HG03432 (cell line): ENCODE measurements around the gene KCTD14.
"Not testable (repeated sequence)": the region's sequence is repeated elsewhere in the genome, so short reads cannot be mapped to it uniquely, and the experiment has no call there.

Source experiments
- ATAC-seq: cut with Tn5 transposase; IDR thresholded peaks from one replicate; pipeline ENCODE4 v1.9.1; 2021; ENCODE audit warnings: mild to moderate bottlenecking, moderate library complexity; ENCODE audit not compliant: unreplicated experiment

KCTD14 gene, protein sequence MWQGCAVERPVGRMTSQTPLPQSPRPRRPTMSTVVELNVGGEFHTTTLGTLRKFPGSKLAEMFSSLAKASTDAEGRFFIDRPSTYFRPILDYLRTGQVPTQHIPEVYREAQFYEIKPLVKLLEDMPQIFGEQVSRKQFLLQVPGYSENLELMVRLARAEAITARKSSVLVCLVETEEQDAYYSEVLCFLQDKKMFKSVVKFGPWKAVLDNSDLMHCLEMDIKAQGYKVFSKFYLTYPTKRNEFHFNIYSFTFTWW

DNA sequence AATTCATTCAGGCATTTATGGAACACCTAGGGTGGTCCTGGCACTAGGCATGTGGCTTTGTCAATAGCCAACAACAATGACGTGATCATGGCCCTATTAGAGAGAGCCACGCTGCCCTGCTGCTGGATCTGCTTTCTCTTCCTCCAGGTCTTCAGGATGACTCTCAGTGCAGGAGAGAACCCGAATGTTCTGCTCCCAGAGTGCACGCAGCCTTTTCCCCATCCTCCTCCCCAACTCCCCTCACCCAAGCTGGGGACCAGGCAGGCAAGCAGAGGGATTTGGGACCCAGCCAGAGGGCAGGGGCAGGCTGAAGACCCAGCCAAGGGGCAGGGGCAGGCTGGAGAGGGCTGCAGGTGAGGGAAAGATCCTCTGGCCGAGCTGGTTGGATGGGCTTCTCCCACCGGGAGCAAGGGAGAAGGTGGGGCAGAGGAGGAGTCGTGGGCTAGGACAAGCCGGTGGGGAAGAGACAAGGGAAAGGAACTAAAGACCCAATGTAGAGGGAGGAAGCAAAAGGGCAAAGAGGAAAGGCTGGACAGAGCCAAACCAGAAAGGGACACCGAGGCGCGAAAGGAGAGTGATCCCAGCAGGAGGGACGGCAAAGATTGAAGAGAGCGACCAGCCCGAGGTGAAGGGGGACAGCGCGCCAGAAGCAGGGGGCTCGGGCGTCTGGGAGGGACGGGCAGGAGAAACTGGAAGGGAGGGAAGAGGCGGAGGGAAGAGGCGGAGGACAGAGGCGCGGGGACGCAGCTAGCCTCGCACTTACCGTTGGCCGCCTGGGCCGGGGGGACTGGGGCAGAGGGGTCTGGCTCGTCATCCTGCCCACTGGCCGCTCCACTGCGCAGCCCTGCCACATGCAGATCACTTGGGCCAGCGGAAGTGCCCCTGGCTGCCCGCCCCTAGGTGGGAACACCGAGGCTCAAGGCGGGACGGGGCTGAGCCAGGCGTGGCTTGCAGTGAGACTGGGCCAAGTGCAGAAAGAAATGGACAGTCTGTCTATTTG, at the start of gene KCTD14:
Gene KCTD14, minus strand, starts transcription at position 880 of the 1,000 bp plus-strand sequence. Its CDS starts 27 bp downstream, at position 853.
- ATAC-seq = no peak

DNA sequence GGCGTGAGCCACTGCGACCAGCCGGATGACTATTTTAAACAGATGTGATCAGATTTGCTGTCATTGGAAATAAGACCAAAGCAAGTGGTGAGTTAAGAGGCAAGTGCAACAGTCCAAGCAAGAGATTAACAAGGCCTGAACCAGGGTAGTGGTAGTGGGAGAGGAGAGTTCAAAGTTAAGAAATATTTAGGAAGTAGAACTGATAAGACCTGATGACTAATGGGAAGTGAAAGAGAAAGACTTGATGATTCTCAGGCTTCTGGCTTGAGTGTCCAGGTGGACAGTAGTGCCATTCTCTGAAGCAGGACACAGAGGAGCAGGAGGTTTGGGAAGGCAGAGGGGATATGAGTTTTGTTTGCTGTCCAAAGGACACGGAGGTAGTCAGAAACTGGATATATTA, 49.4 kb upstream of the KCTD14 start:
- ATAC-seq = no peak

DNA sequence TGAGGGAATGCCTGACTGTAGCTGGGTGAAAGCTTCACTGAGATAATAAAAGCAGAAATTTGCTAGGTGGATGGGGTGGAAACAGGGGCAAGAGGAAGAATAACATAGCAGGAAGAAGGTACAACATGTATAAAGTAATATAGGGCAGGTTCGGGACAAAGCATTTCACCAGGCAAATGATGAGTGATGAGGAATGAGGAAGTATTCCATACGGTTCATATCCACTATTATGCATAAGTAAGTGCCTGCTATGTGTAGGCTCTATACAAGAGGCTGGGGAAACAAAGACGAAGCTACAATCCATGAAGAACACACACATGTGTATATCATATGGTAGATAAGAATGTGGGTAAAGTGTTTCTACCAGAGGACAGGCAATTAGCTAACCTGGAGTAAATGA, 48.6 kb upstream of the KCTD14 start:
- no peak for ATAC-seq

DNA sequence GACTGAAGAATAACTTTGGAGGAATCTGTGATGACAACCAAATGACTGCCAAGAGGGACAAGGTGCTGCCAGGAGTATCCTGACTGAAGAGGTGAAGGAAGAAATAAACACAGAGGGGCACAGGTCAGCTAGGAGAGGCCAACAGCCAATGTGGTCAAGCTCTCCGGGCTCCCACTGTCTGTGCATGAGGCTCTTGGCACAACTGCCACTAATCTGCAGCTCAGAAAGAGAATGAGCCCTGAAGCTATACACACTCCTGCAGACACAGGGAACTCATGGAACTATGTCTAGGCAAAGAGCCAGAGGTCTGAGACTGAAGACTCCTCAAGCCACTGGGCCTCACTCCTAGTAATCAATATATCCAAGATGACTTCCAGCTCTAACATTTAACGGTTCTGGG, 47.5 kb upstream of the KCTD14 start:
- no peak for ATAC-seq

DNA sequence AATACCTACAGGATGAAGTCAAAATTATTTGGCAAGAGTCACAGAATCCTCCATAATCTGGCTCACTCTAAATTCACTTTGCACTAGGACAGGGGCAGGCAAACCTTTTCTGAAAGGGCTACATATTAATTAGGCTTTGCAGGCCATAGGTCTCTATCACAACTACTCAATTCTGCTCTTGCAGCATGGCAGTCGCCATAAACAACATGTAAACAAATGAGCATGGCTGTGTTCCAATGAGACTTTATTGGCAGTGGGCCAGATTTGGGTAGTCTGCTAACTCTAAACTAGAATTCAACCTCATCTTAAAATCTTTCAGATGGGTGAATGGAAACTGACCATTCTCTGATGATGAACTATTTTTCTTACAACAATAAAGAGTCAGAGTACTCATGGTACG, 46.4 kb upstream of the KCTD14 start:
- ATAC-seq = no peak

DNA sequence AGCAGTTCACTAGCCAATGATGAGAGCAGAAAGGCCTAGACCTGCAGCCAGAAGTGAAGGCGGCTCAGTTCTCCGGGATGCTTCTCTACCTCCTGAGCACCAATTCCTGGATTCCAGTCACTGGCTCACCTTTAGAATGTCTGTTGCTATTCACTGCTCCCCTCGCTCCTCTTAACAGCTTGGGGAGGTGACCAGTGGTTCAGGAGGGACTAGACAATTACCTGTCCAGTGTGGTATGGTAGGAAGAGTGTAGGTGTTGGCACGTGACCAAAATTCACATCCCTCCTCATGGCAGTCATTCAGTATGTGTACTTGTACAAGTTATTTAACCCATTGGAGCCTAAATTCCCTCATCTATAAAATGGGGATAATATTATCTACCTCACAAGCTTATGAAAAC, 44.6 kb upstream of the KCTD14 start:
- no peak for ATAC-seq

DNA sequence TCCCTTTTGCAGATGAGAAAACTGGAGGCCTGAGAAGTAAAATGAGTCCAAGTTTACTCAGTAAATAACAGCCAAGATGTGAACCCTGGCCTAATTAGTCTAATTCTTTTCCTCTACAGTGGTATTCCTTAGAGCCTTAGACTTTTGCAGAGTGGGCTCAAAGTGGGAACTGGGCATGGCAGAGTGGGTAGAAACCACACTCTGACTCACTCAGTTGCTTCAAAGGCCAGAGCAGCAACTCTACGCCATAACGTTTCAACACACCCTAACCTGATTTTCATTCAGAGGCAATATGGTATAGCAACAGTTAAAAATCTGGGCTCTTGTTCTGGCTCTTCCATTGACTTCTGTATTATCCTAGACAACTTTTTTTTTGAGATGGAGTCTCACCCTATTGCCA, 43.4 kb upstream of the KCTD14 start:
- no peak for ATAC-seq

DNA sequence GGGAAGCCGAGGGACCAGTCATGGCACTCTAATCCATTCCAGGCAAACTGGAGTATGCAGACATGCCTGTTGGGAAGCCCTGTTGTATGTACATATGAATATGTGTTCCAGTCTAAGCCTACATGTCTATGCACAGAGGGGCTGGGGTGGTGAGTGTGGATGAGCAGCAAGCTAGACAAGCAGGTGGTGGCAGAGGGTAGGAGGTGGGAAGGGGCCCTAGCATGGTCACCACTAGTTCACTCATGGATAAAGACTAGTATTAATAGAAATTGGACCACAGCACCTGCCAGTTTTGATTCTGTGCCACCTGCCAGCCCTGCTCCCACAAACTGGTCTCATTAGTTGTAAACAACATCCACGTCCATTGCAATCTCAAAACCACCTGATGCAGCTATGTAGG, 42.1 kb upstream of the KCTD14 start:
- ATAC-seq = no peak

DNA sequence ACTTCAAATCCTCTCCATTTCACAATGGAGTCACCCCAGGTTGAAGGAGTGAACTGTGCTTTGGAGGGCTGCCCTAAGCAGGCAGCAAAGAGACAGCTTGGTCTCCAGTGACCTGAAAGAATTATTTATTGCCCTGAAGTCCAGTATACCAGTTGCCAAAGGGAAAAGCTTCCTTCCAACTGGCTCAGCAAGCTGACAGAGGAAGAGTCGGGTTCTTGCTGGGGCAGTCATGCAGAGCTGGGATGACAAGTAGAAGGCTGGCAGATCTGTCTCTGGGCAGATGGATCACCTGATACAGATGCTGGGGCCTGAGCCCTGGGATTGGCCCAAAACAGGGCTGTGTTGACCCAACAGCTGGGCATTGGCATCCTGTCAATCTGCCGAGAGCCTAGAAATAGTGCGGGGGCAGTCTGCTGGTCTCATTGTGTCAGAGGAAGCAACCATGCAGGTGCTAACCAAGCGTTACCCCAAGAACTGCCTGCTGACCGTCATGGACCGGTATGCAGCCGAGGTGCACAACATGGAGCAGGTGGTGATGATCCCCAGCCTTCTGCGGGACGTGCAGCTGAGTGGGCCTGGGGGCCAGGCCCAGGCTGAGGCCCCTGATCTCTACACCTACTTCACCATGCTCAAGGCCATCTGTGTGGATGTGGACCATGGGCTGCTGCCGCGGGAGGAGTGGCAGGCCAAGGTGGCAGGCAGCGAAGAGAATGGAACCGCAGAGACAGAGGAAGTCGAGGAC, 40.5 kb upstream of the KCTD14 start, which contains the start of gene THRSP:
Gene THRSP, plus strand, starts transcription at position 422 of the 742 bp plus-strand sequence. Its CDS starts 21 bp downstream, at position 443.
- ATAC-seq = no peak

DNA sequence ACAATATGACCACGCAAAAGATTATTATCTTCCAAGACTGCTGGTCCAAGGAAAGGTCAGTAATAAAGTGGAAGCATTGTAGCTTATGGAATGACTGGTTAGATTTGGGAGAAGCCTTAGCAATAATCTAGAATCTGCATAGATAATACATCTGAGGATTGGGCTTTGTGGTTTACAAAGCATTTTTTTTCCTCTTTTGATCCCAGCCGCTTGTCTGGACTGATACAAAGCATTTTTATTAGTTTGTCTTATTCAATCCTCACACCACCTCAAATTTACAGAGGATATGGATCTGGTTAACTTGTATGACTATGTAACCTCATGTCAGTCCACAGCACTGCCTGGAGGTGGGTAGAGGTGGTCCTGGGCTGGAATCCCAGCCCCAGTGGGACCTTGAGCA, 39.6 kb upstream of the KCTD14 start:
- no peak for ATAC-seq

DNA sequence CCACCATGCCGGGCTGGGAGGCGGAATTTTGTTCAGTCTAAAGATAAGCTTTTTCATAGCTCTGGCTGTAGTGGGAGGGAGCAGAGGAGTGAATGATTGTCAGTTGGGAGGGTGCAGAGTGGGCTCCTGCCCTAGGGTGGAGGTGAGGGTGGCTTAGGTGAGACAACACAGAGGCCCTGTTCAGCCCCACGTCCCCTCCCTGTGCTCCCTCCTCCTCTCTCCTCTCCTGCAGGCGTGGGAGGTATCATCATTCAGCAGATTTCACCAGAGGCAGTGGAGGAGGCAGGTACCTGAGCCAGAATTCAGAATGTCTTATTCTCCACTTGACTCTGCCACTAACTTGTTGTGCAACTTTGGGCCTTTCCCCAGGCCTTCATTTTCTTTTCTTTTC, 38.8 kb upstream of the KCTD14 start:
- ATAC-seq = no peak

DNA sequence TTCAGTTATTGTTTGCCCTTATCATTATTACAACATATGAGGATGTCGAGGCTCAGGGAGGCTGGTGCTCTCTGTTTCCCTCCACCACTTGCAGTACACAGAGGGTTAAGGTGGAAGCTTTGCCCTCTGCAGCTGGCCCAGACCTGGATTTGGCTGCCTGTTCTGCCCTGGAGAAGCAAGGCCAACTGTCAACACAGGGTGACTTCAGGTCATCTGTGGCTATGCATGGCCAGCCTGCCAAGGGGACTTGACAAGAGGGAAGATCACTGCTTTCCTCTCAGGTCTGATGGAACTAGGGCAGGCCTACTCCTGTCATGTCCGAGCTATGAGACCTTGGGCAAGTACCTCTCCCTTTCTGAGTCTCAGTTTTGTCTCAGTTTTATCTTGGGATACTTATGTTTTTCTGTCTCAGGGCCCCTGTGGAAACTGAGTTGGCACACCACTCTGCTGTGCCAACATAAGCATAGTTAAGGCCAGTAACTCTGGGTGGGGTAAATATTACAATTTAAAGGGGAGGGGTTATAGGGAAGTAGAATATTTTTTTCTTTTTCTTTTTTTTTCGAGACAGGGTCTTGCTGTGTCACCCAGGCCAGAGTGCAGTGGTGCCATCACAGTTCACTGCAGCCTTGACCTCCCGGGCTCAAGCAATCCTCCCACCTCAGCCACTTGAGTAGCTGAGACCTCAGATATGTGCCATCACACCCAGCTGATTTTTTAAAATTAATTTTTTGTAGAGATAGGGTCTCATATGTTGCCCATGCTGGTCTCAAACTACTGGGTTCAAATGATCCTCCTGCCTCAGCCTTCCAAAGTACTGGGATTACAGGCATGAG, 38.2 kb upstream of the KCTD14 start:
- no peak for ATAC-seq

DNA sequence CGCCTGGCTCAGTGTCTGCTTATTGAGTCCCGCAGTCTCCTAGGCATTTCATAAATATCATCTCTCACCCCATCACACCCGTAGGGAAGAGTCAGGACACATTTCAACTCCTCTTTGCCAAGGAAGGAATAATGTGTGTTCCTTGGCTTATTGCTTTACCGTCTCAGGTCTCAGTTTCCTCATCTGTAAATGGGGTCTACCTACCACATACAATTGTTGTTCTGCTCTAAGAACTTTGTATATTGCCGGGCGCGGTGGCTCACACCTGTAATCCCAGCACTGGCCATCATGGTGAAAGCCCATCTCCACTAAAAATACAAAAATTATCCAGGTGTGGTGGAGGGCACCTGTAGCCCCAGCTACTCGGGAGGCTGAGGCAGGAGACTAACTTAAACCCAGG, 37.5 kb upstream of the KCTD14 start:
- no peak for ATAC-seq

DNA sequence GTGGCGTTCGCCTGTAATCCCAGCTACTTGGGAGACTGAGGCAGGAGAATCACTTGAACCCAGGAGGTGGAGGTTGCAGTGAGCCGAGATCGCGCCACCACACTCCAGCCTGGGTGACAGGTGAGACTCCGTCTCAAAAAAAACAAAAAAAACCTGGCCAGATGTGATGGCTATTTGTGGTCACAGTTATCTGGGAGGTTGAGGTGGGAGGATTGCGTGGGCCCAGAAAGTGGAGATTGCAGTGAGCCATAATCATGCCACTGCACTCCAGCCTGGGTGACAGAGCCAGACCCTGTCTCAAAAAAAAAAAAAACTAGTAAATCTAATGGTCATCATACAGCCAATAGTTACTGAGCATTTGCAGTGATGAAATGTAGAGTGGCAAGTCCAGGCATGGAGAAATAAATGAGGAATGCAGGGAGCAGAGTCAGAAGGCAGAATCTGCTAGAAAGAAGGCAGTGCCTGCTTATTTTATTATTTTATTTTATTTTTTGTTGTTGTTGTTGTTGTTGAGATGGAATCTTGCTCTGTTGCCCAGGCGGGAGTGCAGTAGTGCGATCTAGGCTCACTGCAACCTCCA, 36.8 kb upstream of the KCTD14 start:
- ATAC-seq = not testable (repeated sequence)

DNA sequence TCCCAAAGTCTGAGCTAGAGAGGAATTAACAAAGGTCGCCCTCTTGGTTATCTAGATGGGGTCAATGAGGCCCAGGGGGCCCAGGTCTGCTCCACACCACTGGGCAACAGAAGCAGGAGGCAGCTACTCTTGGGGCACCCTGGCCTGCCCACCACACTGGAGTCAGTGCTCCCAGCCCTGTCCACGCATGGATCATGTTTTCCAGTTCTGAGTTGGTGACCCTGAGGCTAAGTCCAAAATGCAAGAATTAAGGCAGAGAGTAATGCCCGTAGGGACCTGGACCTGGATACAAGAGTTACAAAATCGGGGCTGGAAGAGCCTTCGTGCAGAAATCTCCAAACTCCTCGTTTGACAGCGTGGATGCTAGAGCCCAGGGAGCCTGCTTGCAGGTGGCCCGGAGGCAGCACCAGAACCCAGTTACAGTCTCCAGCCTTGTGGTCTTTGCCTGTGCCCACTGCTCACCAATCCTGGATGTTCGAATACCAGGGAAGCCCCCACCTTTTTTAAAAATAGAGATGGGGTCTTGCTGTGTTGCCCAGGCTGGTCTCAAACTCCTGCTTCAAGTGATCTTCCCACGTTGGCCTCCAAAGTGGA, 34.5 kb upstream of the KCTD14 start:
- no peak for ATAC-seq

DNA sequence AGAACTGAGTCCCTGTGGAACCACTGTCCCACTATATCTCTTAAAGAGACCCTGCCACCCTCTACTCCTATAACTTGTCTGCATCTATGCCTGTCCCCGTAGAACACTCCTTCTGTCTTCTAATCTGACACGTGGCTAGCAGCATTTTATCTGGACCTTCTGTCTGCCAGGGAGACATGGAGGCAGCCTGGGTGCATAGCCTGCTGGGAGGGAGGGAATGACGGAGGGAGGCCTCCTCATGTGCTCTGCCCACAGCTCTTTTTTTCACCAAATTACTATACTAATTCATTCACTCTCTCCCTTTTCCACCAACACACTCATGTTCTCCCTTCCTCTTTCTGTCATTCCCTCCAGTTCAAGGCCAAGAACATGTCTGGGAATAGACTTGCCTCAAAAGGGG, 33.0 kb upstream of the KCTD14 start:
- no peak for ATAC-seq

DNA sequence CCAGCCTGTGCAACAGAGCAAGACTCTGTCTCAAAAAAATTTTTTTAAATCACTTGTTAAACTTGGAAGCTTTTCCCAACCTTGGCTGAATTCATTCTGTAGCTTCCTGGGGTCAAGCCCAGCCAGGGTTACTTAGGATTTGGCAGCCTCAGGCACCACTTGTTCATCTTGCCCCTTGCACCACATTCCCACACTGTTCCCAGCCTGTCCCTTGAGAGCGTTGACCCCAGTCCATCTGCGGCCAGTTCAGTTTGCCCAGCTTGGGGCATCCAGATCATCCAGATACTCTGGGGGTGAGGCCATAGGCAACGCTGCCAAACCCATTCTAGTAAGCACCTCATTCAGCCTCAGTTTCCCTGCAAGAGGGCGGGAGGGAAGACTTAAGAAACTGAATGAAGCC, 31.9 kb upstream of the KCTD14 start:
- ATAC-seq = no peak

DNA sequence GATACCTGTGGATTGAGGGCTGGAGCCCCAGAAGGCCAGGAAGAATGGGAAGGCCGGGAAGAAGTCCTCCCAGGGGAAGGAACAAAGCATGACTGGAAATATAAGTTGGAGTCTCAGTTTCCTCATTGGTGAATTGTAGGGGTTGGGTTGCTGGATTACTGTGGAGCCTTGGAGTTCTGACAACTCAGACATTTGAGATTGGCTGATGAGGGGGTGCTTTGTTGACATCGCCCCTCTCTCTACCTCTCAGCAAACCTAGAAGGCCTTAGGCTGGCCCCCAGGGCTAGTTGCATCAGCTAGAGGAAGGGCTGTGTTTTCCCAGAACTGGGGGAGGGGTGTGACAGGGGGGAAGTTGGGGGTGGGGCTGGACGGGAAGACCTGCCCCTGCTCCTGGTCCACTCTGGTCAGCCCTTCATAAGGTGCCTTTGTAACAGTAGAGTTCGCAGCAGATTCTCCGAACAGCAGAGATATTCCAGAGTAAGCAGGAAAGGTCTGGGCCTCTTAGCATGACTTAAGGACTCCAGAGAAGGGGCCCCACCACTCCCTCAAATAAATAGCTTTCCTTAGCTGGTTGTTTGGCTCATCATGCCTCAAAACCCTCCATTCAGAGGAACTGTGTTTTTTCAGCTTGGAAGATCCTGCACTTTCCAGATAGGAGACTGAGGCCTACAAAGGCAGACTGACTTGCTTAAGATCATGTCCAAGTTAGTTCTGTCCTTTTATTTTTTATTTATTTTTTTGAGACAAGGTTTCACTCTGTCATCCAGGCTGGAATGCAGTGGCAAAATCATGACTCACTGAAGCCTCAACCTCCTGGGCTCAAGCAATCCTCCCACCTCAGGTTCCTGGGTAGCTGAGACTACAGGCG, 28.1 kb upstream of the KCTD14 start:
- ATAC-seq = no peak

DNA sequence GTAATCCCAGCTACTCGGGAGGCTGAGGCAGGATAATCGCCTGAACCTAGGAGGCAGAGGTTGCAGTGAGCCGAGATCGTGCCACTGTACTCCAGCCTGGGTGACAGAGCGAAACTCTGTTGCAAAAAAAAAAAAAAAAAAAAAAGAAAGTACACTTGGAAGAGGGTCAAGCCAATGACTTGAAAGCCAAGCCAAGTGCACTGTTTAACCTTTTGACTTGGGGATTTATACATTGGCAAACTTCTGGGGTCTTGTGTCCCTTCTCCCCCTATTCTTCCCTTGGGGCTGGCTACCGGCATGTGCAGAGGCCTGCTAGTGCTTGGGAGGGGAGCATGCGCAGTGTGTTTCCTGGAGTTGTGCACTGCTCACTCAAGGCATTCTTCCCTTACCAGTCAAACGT, 26.3 kb upstream of the KCTD14 start:
- no peak for ATAC-seq
